ENCODE results near the gene CISTR.

Gene CISTR

GRCh38 chr12:53791735-53792326 is 40.1 kb upstream of the CISTR start:
- no peaks in the 10 kb centered on the region for H3K4me1 ChIP-seq
- no peaks in the 10 kb centered on the region for H3K79me2 ChIP-seq
- no peak overlapping the region for H3K27ac ChIP-seq
- no peak overlapping the region for H2AFZ ChIP-seq
- H3K9me3 ChIP-seq (ENCODE audit: control insufficient read depth, low read length): no peaks in the 10 kb centered on the region
- H3K4me3 ChIP-seq (ENCODE audit: low read depth, low read length): no peak overlapping the region
- H3K4me2 ChIP-seq (ENCODE audit: low read length): no peak overlapping the region
- H3K9ac ChIP-seq: no peak overlapping the region
- TF ChIP-seq, protein P1, sequence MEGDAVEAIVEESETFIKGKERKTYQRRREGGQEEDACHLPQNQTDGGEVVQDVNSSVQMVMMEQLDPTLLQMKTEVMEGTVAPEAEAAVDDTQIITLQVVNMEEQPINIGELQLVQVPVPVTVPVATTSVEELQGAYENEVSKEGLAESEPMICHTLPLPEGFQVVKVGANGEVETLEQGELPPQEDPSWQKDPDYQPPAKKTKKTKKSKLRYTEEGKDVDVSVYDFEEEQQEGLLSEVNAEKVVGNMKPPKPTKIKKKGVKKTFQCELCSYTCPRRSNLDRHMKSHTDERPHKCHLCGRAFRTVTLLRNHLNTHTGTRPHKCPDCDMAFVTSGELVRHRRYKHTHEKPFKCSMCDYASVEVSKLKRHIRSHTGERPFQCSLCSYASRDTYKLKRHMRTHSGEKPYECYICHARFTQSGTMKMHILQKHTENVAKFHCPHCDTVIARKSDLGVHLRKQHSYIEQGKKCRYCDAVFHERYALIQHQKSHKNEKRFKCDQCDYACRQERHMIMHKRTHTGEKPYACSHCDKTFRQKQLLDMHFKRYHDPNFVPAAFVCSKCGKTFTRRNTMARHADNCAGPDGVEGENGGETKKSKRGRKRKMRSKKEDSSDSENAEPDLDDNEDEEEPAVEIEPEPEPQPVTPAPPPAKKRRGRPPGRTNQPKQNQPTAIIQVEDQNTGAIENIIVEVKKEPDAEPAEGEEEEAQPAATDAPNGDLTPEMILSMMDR (IDR thresholded peaks at IDR 0.05): peak; percentile 30
- no peaks in the 10 kb centered on the region for H3K27me3 ChIP-seq (ENCODE audit: control insufficient read depth, insufficient read depth, low read length)
- H3K36me3 ChIP-seq (ENCODE audit: control insufficient read depth, insufficient read depth, low read length): no peaks in the 10 kb centered on the region

GRCh38 chr12:53789570-53789969 is 37.8 kb upstream of the CISTR start:
- H3K27me3 ChIP-seq (ENCODE audit: control insufficient read depth, insufficient read depth, low read length): no peaks in the 10 kb centered on the region
- no peaks in the 10 kb centered on the region for H3K36me3 ChIP-seq (ENCODE audit: control insufficient read depth, insufficient read depth, low read length)
- H3K4me2 ChIP-seq (ENCODE audit: low read length): no peak overlapping the region
- no peak overlapping the region for H3K9ac ChIP-seq
- TF ChIP-seq, protein P1 (IDR thresholded peaks at IDR 0.05): no peak
- H2AFZ ChIP-seq: no peak overlapping the region
- H3K9me3 ChIP-seq (ENCODE audit: control insufficient read depth, low read length): no peaks in the 10 kb centered on the region
- H3K27ac ChIP-seq: no peak overlapping the region
- no peaks in the 10 kb centered on the region for H3K4me1 ChIP-seq
- H3K79me2 ChIP-seq: no peaks in the 10 kb centered on the region
- no peak overlapping the region for H3K4me3 ChIP-seq (ENCODE audit: low read depth, low read length)

DNA sequence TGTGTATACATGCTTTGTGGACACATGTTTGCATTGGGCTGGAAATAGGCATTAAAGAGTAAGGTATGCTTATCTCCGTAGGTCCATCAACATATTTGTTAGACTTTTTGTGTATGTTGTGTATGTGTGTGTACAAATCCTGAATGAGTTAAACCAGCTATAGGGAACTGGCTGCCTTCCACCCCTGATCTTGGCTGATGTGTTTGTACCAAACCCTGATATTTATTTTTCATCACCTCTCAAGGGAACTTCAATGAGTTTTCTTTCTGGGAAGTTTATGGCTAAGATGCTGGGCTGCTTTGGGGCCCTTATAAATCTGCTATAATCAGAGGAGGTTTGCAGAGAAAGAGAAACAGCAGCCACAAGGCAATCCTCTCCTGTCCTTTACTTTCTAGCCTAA is 37.1 kb upstream of the CISTR start:
- Histone ChIP-seq H3K9me3 (ENCODE audit: control insufficient read depth, low read length) (no peaks in the 10 kb centered on the region), H3K27me3 (ENCODE audit: control insufficient read depth, insufficient read depth, low read length) (no peaks in the 10 kb centered on the region), H3K4me2 (ENCODE audit: low read length) (no peak overlapping the region), H3K27ac (no peak overlapping the region), H2AFZ (no peak overlapping the region), H3K4me3 (ENCODE audit: low read depth, low read length) (no peak overlapping the region), H3K4me1 (no peaks in the 10 kb centered on the region), H3K79me2 (no peaks in the 10 kb centered on the region), H3K36me3 (ENCODE audit: control insufficient read depth, insufficient read depth, low read length) (no peaks in the 10 kb centered on the region), H3K9ac (no peak overlapping the region)
- TF ChIP-seq, protein P1 (IDR thresholded peaks at IDR 0.05): no peak

DNA sequence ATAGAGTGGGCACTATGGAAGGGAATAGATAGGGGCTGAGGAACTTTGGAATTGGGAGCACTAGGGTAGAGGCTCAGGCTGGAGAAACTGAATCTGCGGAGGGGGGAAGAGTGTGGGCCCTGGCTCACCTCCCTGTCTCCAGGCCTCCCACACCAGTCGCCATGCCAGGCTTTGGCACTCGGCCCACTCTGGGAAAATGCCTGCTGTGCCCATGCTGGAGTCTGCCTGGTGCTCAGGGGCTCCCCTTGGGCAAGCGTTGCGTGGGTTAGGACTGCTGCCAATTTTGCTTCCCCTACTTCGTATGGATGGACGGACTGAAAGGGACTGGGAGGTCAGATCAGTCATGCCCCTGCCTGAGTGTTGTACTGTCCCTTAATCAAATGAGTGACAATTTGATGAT is 34.6 kb upstream of the CISTR start:
- H3K9me3 ChIP-seq (ENCODE audit: control insufficient read depth, low read length): no peaks in the 10 kb centered on the region
- no peak overlapping the region for H3K9ac ChIP-seq
- TF ChIP-seq, protein P1 (IDR thresholded peaks at IDR 0.05): no peak
- H3K4me3 ChIP-seq (ENCODE audit: low read depth, low read length): no peak overlapping the region
- H3K27ac ChIP-seq: no peak overlapping the region
- H3K27me3 ChIP-seq (ENCODE audit: control insufficient read depth, insufficient read depth, low read length): no peaks in the 10 kb centered on the region
- no peaks in the 10 kb centered on the region for H3K36me3 ChIP-seq (ENCODE audit: control insufficient read depth, insufficient read depth, low read length)
- no peaks in the 10 kb centered on the region for H3K4me1 ChIP-seq
- H3K4me2 ChIP-seq (ENCODE audit: low read length): no peak overlapping the region
- H3K79me2 ChIP-seq: no peaks in the 10 kb centered on the region
- no peak overlapping the region for H2AFZ ChIP-seq

DNA sequence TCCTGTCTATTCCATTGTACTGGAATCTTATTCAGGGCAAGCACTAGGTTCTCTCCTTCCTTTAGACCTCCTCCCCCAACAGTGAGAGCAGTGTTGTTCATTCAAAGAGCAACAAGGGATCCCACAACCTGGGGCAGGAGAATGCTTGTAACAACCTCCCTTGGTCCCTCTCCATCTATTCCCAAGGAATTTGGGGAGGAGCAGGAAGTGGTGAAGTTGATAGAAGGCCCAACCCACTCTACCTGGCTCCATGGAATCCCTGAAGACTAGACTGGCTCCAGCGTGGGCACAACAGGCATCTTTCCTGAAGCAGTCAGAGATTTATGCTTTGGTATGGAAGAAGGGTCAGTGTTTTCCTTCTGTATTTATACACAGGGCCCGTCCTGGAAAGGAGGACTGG is 33.4 kb upstream of the CISTR start:
- Histone ChIP-seq H3K4me3 (ENCODE audit: low read depth, low read length) (no peak overlapping the region), H3K36me3 (ENCODE audit: control insufficient read depth, insufficient read depth, low read length) (no peaks in the 10 kb centered on the region), H3K4me2 (ENCODE audit: low read length) (no peak overlapping the region), H3K9me3 (ENCODE audit: control insufficient read depth, low read length) (no peaks in the 10 kb centered on the region), H3K27me3 (ENCODE audit: control insufficient read depth, insufficient read depth, low read length) (no peaks in the 10 kb centered on the region), H3K79me2 (no peaks in the 10 kb centered on the region), H3K4me1 (no peaks in the 10 kb centered on the region), H2AFZ (no peak overlapping the region), H3K27ac (no peak overlapping the region), H3K9ac (no peak overlapping the region)
- TF ChIP-seq, protein P1 (IDR thresholded peaks at IDR 0.05): no peak

Measured in parathyroid adenoma (tissue), 2 donors.